ENCODE measurements around the gene C2orf15.
"Not testable (repeated sequence)": the region's sequence is repeated elsewhere in the genome, so short reads cannot be mapped to it uniquely, and the experiment has no call there.

Gene C2orf15

GRCh38 chr2:99180755-99181623, 39.5 kb downstream of the C2orf15 start, which contains the start of the genes MITD1 and MRPL30:
TSS of gene MITD1 (minus strand) at chr2:99181058. CDS start at chr2:99180981, 77 bp downstream.
TSS of gene MRPL30 (plus strand) at chr2:99181184. CDS start at chr2:99186204, 5,020 bp downstream.
- Histone ChIP-seq H3K27ac (ENCODE audit: low read depth, low read length) (peak within 1 kb of the TSS; percentile 85), H3K27me3 (ENCODE audit: control insufficient read depth, insufficient read depth, low read length) (no peaks in the 10 kb centered on the region), H3K4me1 (ENCODE audit: control insufficient read depth, insufficient read depth, low read length) (peaks cover 6% of the 10 kb centered on the region), H3K36me3 (ENCODE audit: control insufficient read depth, insufficient read depth, low read length) (peaks cover 2% of the 10 kb centered on the region), H3K9ac (ENCODE audit: low read length) (peak within 1 kb of the TSS; percentile 88), H3K4me3 (ENCODE audit: low read length) (peak within 1 kb of the TSS; percentile 99)

- Histone ChIP-seq H3K9ac (ENCODE audit: low read length) (peak overlapping the region; percentile 74), H3K4me1 (ENCODE audit: control insufficient read depth, insufficient read depth, low read length) (peaks cover 6% of the 10 kb centered on the region), H3K4me3 (ENCODE audit: low read length) (peak overlapping the region; percentile 99), H3K27ac (ENCODE audit: low read depth, low read length) (no peak overlapping the region), H3K27me3 (ENCODE audit: control insufficient read depth, insufficient read depth, low read length) (no peaks in the 10 kb centered on the region), H3K36me3 (ENCODE audit: control insufficient read depth, insufficient read depth, low read length) (peaks cover 2% of the 10 kb centered on the region)
Measured at GRCh38 chr2:99181624-99182000, 40.1 kb downstream of the C2orf15 start.

- peaks cover 2% of the 10 kb centered on the region for H3K36me3 ChIP-seq (ENCODE audit: control insufficient read depth, insufficient read depth, low read length)
- no peaks in the 10 kb centered on the region for H3K27me3 ChIP-seq (ENCODE audit: control insufficient read depth, insufficient read depth, low read length)
- no peak overlapping the region for H3K9ac ChIP-seq (ENCODE audit: low read length)
- H3K4me3 ChIP-seq (ENCODE audit: low read length): no peak overlapping the region
- H3K27ac ChIP-seq (ENCODE audit: low read depth, low read length): no peak overlapping the region
- peaks cover 6% of the 10 kb centered on the region for H3K4me1 ChIP-seq (ENCODE audit: control insufficient read depth, insufficient read depth, low read length)
Measured at GRCh38 chr2:99183025-99183424, 41.5 kb downstream of the C2orf15 start.

GRCh38 chr2:99184811-99185210, 43.3 kb downstream of the C2orf15 start:
- Histone ChIP-seq H3K36me3 (ENCODE audit: control insufficient read depth, insufficient read depth, low read length) (peaks cover 2% of the 10 kb centered on the region), H3K9ac (ENCODE audit: low read length) (no peak overlapping the region), H3K4me3 (ENCODE audit: low read length) (no peak overlapping the region), H3K27me3 (ENCODE audit: control insufficient read depth, insufficient read depth, low read length) (no peaks in the 10 kb centered on the region), H3K4me1 (ENCODE audit: control insufficient read depth, insufficient read depth, low read length) (peaks cover 6% of the 10 kb centered on the region), H3K27ac (ENCODE audit: low read depth, low read length) (no peak overlapping the region)

GRCh38 chr2:99187011-99187410, 45.5 kb downstream of the C2orf15 start:
- H3K27me3 ChIP-seq (ENCODE audit: control insufficient read depth, insufficient read depth, low read length): no peaks in the 10 kb centered on the region
- no peak overlapping the region for H3K4me3 ChIP-seq (ENCODE audit: low read length)
- peaks cover 2% of the 10 kb centered on the region for H3K36me3 ChIP-seq (ENCODE audit: control insufficient read depth, insufficient read depth, low read length)
- no peak overlapping the region for H3K9ac ChIP-seq (ENCODE audit: low read length)
- no peaks in the 10 kb centered on the region for H3K4me1 ChIP-seq (ENCODE audit: control insufficient read depth, insufficient read depth, low read length)
- no peak overlapping the region for H3K27ac ChIP-seq (ENCODE audit: low read depth, low read length)

- Histone ChIP-seq H3K9ac (ENCODE audit: low read length) (no peak overlapping the region), H3K27me3 (ENCODE audit: control insufficient read depth, insufficient read depth, low read length) (no peaks in the 10 kb centered on the region), H3K4me3 (ENCODE audit: low read length) (no peak overlapping the region), H3K4me1 (ENCODE audit: control insufficient read depth, insufficient read depth, low read length) (no peaks in the 10 kb centered on the region), H3K27ac (ENCODE audit: low read depth, low read length) (no peak overlapping the region), H3K36me3 (ENCODE audit: control insufficient read depth, insufficient read depth, low read length) (peaks cover 2% of the 10 kb centered on the region)
Measured at GRCh38 chr2:99188357-99188756, 46.9 kb downstream of the C2orf15 start.

- Histone ChIP-seq H3K9ac (ENCODE audit: low read length) (no peak overlapping the region), H3K27ac (ENCODE audit: low read depth, low read length) (no peak overlapping the region), H3K36me3 (ENCODE audit: control insufficient read depth, insufficient read depth, low read length) (peaks cover 2% of the 10 kb centered on the region), H3K4me1 (ENCODE audit: control insufficient read depth, insufficient read depth, low read length) (no peaks in the 10 kb centered on the region), H3K27me3 (ENCODE audit: control insufficient read depth, insufficient read depth, low read length) (no peaks in the 10 kb centered on the region), H3K4me3 (ENCODE audit: low read length) (no peak overlapping the region)
Measured at GRCh38 chr2:99190548-99190947, 49.0 kb downstream of the C2orf15 start.

GRCh38 chr2:99192364-99192763, 50.9 kb downstream of the C2orf15 start:
- not testable (repeated sequence) for H3K27me3 ChIP-seq (ENCODE audit: control insufficient read depth, insufficient read depth, low read length); H3K9ac ChIP-seq (ENCODE audit: low read length); H3K36me3 ChIP-seq (ENCODE audit: control insufficient read depth, insufficient read depth, low read length); H3K27ac ChIP-seq (ENCODE audit: low read depth, low read length); H3K4me1 ChIP-seq (ENCODE audit: control insufficient read depth, insufficient read depth, low read length); H3K4me3 ChIP-seq (ENCODE audit: low read length)

- Histone ChIP-seq H3K36me3 (ENCODE audit: control insufficient read depth, insufficient read depth, low read length) (peaks cover 6% of the 10 kb centered on the region), H3K4me3 (ENCODE audit: low read length) (no peak overlapping the region), H3K9ac (ENCODE audit: low read length) (no peak overlapping the region), H3K27ac (ENCODE audit: low read depth, low read length) (no peak overlapping the region), H3K4me1 (ENCODE audit: control insufficient read depth, insufficient read depth, low read length) (no peaks in the 10 kb centered on the region), H3K27me3 (ENCODE audit: control insufficient read depth, insufficient read depth, low read length) (no peaks in the 10 kb centered on the region)
Measured at GRCh38 chr2:99198103-99198841, 56.8 kb downstream of the C2orf15 start.

GRCh38 chr2:99200076-99200800, 58.7 kb downstream of the C2orf15 start:
- Histone ChIP-seq H3K9ac (ENCODE audit: low read length) (no peak overlapping the region), H3K27me3 (ENCODE audit: control insufficient read depth, insufficient read depth, low read length) (no peaks in the 10 kb centered on the region), H3K36me3 (ENCODE audit: control insufficient read depth, insufficient read depth, low read length) (peaks cover 6% of the 10 kb centered on the region), H3K4me1 (ENCODE audit: control insufficient read depth, insufficient read depth, low read length) (no peaks in the 10 kb centered on the region), H3K4me3 (ENCODE audit: low read length) (no peak overlapping the region), H3K27ac (ENCODE audit: low read depth, low read length) (no peak overlapping the region)
